GM23338 (cell line): Measurements from ENCODE around the gene CAPN9.

Experiments
- CREB1 ChIP-seq: fragments of 250-450 bp; sonication (Bioruptor Pico); IDR thresholded peaks from 2 replicates; pipeline ENCODE4 v1.5.0; 2020; ENCODE audit warnings: low read depth, mild to moderate bottlenecking, moderate library complexity
- ETS1 ChIP-seq: IDR thresholded peaks from 2 replicates; pipeline ENCODE4 v1.6.1; 2016; ENCODE audit warnings: antibody characterized with exemption
- EZH2 ChIP-seq: fragments of 200-600 bp; sonication (generic); IDR thresholded peaks from one replicate; pipeline ENCODE4 v1.8.0; 2017; ENCODE audit warnings: antibody characterized with exemption, mild to moderate bottlenecking, low read depth; ENCODE audit not compliant: unreplicated experiment
- EZH2phosphoT487 ChIP-seq: fragments of 200-600 bp; sonication (generic); IDR thresholded peaks from one replicate; pipeline ENCODE4 v1.8.1; 2018; ENCODE audit warnings: antibody characterized with exemption; ENCODE audit not compliant: unreplicated experiment
- JUNB ChIP-seq: IDR thresholded peaks from one replicate; pipeline ENCODE4 v1.6.1; 2016; ENCODE audit warnings: antibody characterized with exemption; ENCODE audit not compliant: unreplicated experiment
- POLR2AphosphoS5 ChIP-seq: IDR thresholded peaks from 2 replicates; pipeline ENCODE4 v1.6.1; 2016; ENCODE audit warnings: antibody characterized with exemption, low read depth
- STAT1 ChIP-seq: IDR thresholded peaks from one replicate; pipeline ENCODE4 v1.6.1; 2016; ENCODE audit warnings: antibody characterized with exemption; ENCODE audit not compliant: unreplicated experiment
- TF ChIP-seq, protein P1 (sequence below), 2 experiments: fragments of 200-600 bp in 1 of 2; sonication (generic) in 1 of 2; conservative IDR thresholded peaks; 2 replicates each; pipeline versions ENCODE4 v1.5.1 to v1.6.1; 2016 to 2017; ENCODE audit warnings: antibody characterized with exemption in 2 of 2, low read depth in 2 of 2, mild to moderate bottlenecking in 2 of 2, moderate library complexity in 1 of 2
- TF ChIP-seq, protein P2 (sequence below): IDR thresholded peaks from one replicate; pipeline ENCODE4 v1.6.1; 2018; ENCODE audit warnings: antibody characterized with exemption; ENCODE audit not compliant: unreplicated experiment

DNA sequence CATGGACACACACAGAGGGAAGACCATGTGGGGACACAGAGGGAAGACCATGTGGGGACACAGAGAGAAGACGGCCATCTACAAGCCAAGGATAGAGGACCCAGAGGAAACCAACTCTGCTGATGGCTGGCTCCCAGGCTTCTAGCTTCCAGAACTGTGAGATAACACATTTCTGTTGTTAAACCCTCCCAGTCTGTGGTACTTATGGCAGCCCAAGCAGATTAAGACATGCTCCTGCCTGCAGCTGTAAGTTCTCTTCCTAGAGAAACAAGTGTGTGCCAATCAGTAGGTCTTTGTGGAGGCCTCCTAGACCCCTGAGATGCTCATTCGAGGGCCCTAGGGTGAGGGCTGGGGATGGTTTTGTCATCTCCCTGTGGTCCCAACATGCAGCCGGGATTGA is 35.9 kb upstream of the CAPN9 start:
- TF ChIP-seq, protein P1, sequence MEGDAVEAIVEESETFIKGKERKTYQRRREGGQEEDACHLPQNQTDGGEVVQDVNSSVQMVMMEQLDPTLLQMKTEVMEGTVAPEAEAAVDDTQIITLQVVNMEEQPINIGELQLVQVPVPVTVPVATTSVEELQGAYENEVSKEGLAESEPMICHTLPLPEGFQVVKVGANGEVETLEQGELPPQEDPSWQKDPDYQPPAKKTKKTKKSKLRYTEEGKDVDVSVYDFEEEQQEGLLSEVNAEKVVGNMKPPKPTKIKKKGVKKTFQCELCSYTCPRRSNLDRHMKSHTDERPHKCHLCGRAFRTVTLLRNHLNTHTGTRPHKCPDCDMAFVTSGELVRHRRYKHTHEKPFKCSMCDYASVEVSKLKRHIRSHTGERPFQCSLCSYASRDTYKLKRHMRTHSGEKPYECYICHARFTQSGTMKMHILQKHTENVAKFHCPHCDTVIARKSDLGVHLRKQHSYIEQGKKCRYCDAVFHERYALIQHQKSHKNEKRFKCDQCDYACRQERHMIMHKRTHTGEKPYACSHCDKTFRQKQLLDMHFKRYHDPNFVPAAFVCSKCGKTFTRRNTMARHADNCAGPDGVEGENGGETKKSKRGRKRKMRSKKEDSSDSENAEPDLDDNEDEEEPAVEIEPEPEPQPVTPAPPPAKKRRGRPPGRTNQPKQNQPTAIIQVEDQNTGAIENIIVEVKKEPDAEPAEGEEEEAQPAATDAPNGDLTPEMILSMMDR (conservative IDR thresholded peaks at IDR 0.05; ENCODE audit: low read depth in 2 of 2), result no peak
- no peak for TF ChIP-seq POLR2AphosphoS5
- TF ChIP-seq EZH2phosphoT487, result no peak
- no peak for TF ChIP-seq EZH2
- no peak for TF ChIP-seq JUNB
- no peak for TF ChIP-seq CREB1 (CRISPR knock-in tag)
- TF ChIP-seq, protein P2, sequence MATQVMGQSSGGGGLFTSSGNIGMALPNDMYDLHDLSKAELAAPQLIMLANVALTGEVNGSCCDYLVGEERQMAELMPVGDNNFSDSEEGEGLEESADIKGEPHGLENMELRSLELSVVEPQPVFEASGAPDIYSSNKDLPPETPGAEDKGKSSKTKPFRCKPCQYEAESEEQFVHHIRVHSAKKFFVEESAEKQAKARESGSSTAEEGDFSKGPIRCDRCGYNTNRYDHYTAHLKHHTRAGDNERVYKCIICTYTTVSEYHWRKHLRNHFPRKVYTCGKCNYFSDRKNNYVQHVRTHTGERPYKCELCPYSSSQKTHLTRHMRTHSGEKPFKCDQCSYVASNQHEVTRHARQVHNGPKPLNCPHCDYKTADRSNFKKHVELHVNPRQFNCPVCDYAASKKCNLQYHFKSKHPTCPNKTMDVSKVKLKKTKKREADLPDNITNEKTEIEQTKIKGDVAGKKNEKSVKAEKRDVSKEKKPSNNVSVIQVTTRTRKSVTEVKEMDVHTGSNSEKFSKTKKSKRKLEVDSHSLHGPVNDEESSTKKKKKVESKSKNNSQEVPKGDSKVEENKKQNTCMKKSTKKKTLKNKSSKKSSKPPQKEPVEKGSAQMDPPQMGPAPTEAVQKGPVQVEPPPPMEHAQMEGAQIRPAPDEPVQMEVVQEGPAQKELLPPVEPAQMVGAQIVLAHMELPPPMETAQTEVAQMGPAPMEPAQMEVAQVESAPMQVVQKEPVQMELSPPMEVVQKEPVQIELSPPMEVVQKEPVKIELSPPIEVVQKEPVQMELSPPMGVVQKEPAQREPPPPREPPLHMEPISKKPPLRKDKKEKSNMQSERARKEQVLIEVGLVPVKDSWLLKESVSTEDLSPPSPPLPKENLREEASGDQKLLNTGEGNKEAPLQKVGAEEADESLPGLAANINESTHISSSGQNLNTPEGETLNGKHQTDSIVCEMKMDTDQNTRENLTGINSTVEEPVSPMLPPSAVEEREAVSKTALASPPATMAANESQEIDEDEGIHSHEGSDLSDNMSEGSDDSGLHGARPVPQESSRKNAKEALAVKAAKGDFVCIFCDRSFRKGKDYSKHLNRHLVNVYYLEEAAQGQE, result no peak
- TF ChIP-seq ETS1, result no peak
- TF ChIP-seq STAT1, result no peak
